ENCODE measurements around the gene SMAD5. TPM values are rescaled to one million over a fixed set of nuclear protein-coding genes. Genes with fewer than 3 reads are reported as not detected.
A peak's percentile ranks its signal among the peaks of the same experiment; 100 is the strongest.

The SMAD5 gene
- total and polyA plus RNA-seq, 2 of the 4 experiments (the other 2 are of a cell fraction), result 37.4 to 101 TPM

DNA sequence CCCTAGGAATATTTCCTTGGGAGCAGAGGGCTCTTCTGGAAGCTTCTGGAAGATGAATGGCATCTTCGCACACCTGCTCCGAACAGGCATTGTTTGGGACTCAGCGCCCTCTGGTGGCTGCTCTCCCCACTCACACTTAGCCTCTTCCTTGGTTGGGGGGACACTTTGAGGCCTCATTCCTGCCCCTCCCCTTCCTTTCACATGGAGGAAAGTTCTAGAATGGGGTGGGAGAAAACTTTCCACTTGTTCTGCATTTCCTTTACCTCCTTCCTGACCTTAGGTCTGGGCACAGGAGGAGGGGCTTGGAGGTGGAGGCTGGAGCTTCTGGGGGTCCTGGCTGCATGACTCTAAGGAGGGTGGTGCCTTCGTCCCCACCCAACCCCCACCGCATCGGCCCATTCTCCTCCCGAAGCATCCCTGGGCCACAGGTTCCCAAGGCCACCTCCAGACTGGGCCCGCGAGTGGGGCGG is 79.6 kb downstream of the SMAD5 start:
- Histone ChIP-seq H4K91ac (ENCODE audit: insufficient read depth, low read depth, low read length) (no peak overlapping the region), H3K56ac (ENCODE audit: extremely low read depth, insufficient read depth, low read length) (no peak overlapping the region), H3K4ac (ENCODE audit: low read depth, low read length) (no peak overlapping the region), H3K23ac (ENCODE audit: low read depth, low read length) (no peak overlapping the region), H3K14ac (replicated peaks; ENCODE audit: low read depth, low read length) (no peak overlapping the region), H2BK120ac (ENCODE audit: low read depth, low read length) (no peak overlapping the region), H3K27ac (ENCODE audit: insufficient read depth, low read length) (no peak overlapping the region), H3K4me3 (ENCODE audit: insufficient read depth, low read depth, low read length) (no peak overlapping the region), H2AK5ac (ENCODE audit: low read depth, low read length) (no peak overlapping the region), H3K18ac (ENCODE audit: low read depth, low read length) (no peak overlapping the region), H3K79me1 (ENCODE audit: low read depth in 1 of 2, low read length in 2 of 2) (no peaks in the 10 kb centered on the region), H2AFZ (replicated peaks; ENCODE audit: low read length, poor library complexity) (peak overlapping the region; percentile 72), H3K36me3 (ENCODE audit: control insufficient read depth, insufficient read depth, low read length) (no peaks in the 10 kb centered on the region), H3K9ac (ENCODE audit: low read depth, low read length) (no peak overlapping the region), H2BK5ac (ENCODE audit: low read depth, low read length, poor library complexity, severe bottlenecking) (no peak overlapping the region), H3K27me3 (ENCODE audit: control insufficient read depth, insufficient read depth, low read length) (peaks cover 32% of the 10 kb centered on the region), H3K9me1 (ENCODE audit: insufficient read depth, low read length) (no peaks in the 10 kb centered on the region), H4K8ac (ENCODE audit: low read depth in 2 of 2, low read length in 2 of 2) (no peak overlapping the region), H2AK9ac (replicated peaks; ENCODE audit: low read depth, low read length, poor library complexity) (peak overlapping the region; percentile 52), H3K4me2 (ENCODE audit: low read depth, low read length) (no peak overlapping the region), H2BK20ac (ENCODE audit: low read depth, low read length) (no peak overlapping the region), H3K9me3 (ENCODE audit: control insufficient read depth, insufficient read depth, low read length) (no peaks in the 10 kb centered on the region), H2BK15ac (ENCODE audit: low read depth, low read length) (no peak overlapping the region), H4K5ac (ENCODE audit: low read depth, low read length) (no peak overlapping the region), H3K4me1 (ENCODE audit: control insufficient read depth, insufficient read depth, low read length) (no peaks in the 10 kb centered on the region), H4K20me1 (ENCODE audit: insufficient read depth, low read length) (peaks cover 3% of the 10 kb centered on the region; the same call in 1 of the 2 replicates)
- no CpG with 5 or more reads among the region's 10 CpGs for WGBS, 2 experiments (ENCODE audit: extremely low coverage in 2 of 2, insufficient read length in 1 of 2)
- DNase-seq (peak; percentile 48), ATAC-seq (ENCODE audit: low read depth) (peak; percentile 74)
- TF ChIP-seq RAD21 (IDR thresholded peaks at IDR 0.05; ENCODE audit: low read length) (peak; percentile 76), SMC3 (IDR thresholded peaks at IDR 0.05; ENCODE audit: low read depth, low read length) (peak; percentile 68), CEBPB (IDR thresholded peaks at IDR 0.05; ENCODE audit: low read depth, low read length) (no peak)
- TF ChIP-seq, protein P1, sequence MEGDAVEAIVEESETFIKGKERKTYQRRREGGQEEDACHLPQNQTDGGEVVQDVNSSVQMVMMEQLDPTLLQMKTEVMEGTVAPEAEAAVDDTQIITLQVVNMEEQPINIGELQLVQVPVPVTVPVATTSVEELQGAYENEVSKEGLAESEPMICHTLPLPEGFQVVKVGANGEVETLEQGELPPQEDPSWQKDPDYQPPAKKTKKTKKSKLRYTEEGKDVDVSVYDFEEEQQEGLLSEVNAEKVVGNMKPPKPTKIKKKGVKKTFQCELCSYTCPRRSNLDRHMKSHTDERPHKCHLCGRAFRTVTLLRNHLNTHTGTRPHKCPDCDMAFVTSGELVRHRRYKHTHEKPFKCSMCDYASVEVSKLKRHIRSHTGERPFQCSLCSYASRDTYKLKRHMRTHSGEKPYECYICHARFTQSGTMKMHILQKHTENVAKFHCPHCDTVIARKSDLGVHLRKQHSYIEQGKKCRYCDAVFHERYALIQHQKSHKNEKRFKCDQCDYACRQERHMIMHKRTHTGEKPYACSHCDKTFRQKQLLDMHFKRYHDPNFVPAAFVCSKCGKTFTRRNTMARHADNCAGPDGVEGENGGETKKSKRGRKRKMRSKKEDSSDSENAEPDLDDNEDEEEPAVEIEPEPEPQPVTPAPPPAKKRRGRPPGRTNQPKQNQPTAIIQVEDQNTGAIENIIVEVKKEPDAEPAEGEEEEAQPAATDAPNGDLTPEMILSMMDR (conservative IDR thresholded peaks at IDR 0.05; ENCODE audit: low read depth, low read length), result peak; percentile 76
- ChIA-PET POLR2A (ENCODE audit: unreplicated experiment) (no interaction called here), CTCF (interaction anchor here (0.8 to 1.4 kb wide), 5 partner anchors 17 to 329 kb away, joined by 3 to 4 read pairs (median 3); no protein-coding TSS in a partner anchor)
- BruUV-seq (replicated peaks), result no TSS peak
- intact Hi-C loops (cut with micrococcal nuclease) (loop anchor here (1.0 to 10.0 kb wide), 3 partner anchors 130 to 647 kb away; no protein-coding TSS in a partner anchor), in situ Hi-C loops (cut with MboI; ENCODE audit: low sequenced_read_pairs) (loop anchor here (5.0 to 25.0 kb wide), 2 partner anchors 325 to 650 kb away; no protein-coding TSS in a partner anchor), dilution Hi-C loops (cut with HindIII; ENCODE audit: low sequenced_read_pairs, unreplicated experiment) (no loop called here)
